Measurements from ENCODE around the gene ADAM19. TPM values are rescaled to one million over a fixed set of nuclear protein-coding genes. Genes with fewer than 3 reads are reported as not detected.

ADAM19 gene, protein sequence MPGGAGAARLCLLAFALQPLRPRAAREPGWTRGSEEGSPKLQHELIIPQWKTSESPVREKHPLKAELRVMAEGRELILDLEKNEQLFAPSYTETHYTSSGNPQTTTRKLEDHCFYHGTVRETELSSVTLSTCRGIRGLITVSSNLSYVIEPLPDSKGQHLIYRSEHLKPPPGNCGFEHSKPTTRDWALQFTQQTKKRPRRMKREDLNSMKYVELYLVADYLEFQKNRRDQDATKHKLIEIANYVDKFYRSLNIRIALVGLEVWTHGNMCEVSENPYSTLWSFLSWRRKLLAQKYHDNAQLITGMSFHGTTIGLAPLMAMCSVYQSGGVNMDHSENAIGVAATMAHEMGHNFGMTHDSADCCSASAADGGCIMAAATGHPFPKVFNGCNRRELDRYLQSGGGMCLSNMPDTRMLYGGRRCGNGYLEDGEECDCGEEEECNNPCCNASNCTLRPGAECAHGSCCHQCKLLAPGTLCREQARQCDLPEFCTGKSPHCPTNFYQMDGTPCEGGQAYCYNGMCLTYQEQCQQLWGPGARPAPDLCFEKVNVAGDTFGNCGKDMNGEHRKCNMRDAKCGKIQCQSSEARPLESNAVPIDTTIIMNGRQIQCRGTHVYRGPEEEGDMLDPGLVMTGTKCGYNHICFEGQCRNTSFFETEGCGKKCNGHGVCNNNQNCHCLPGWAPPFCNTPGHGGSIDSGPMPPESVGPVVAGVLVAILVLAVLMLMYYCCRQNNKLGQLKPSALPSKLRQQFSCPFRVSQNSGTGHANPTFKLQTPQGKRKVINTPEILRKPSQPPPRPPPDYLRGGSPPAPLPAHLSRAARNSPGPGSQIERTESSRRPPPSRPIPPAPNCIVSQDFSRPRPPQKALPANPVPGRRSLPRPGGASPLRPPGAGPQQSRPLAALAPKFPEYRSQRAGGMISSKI
- total RNA-seq (100 to 1,000 TPM in 1 of 5 experiments, 10 to 100 TPM in 1, 1 to 10 TPM in 1, under 1 TPM in 2; 0.81 to 410 (median 7.3) TPM), polyA plus RNA-seq (under 1 TPM; 0.10 to 0.11 TPM), total RNA-seq (1.1 reads per million)

DNA sequence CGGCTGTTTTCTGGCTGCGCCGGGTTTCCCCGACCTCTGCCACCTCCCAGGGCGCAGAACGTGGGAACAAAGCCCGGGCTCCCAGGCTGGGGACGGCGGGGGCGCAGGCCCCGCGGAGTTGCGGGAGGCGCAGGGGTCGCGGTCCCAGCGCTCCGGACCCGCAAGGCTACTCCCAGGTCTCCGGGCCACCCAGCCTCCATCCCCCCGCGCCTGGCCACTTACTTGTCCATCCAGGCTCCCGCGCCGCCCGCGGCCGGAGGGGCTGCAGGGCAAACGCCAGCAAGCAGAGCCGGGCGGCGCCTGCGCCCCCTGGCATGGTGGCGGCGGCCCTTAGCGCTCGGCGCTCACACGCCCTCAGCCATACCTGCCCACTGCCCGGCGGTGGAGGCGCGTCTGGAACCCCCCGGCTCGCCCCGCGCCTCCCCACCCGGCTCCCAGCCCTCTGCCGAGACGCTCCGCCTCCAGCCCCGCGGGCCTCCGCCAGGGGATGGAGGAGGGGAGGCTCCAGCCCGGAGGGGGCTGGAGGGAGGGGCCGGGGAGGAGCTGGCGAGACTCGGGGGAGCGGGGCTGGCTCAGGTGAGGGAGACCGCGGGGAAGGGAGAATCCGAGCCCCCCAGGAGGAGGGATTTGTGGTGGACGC, at the start of gene ADAM19:
TSS of gene ADAM19 (minus strand) at position 395 of the 640 bp plus-strand sequence. CDS start at position 316, 79 bp downstream.
- POLR2A ChIA-PET, result no interaction called here
- peak within 1 kb of the TSS; percentile 85 to 99 (median 94) for H3K4me3 Mint-ChIP-seq
- H3K36me3 ChIP-seq (ENCODE audit: control insufficient read depth in 2 of 3, insufficient read depth in 3 of 3, low read length in 3 of 3), result no peaks in the 10 kb centered on the region
- DNase-seq (peak in 4 of 9 donors; percentile 15 to 72 (median 24)), ATAC-seq (peak; percentile 68)
- intact Hi-C loops (cut with micrococcal nuclease), result loop anchor here in 1 of 2 donors (1.0 to 2.0 kb wide), 2 partner anchors 28 to 95 kb away; partner anchors contain the start of gene C5orf52
- H3K27me3 Mint-ChIP-seq, result peaks cover 0 to 14% (median 11%) of the 10 kb centered on the region in 5 donors
- H3K9me3 Mint-ChIP-seq, result no peaks in the 10 kb centered on the region
- H3K27ac ChIP-seq (ENCODE audit: low read depth, low read length), result no peak within 1 kb of the TSS
- no peaks in the 10 kb centered on the region for H3K27me3 ChIP-seq (ENCODE audit: control insufficient read depth in 2 of 2, insufficient read depth in 2 of 2, low read length in 2 of 2)
- CTCF ChIA-PET, result no interaction called here
- no peaks in the 10 kb centered on the region for H3K9me3 ChIP-seq (ENCODE audit: control insufficient read depth in 2 of 3, low read length in 3 of 3)
- peak within 1 kb of the TSS in 5 of 9 donors; percentile 2 to 92 (median 65) for H3K27ac Mint-ChIP-seq
- peaks cover 16 to 73% (median 24%) of the 10 kb centered on the region in 7 donors for H3K4me1 Mint-ChIP-seq
- H3K36me3 Mint-ChIP-seq, result peaks cover 0 to 53% (median 0%) of the 10 kb centered on the region in 5 donors
- H3K4me3 ChIP-seq (ENCODE audit: low read length), result peak within 1 kb of the TSS; percentile 45
- peaks cover 11% of the 10 kb centered on the region in 2 donors for H3K4me1 ChIP-seq (ENCODE audit: control insufficient read depth in 2 of 2, insufficient read depth in 2 of 2, low read length in 2 of 2)

DNA sequence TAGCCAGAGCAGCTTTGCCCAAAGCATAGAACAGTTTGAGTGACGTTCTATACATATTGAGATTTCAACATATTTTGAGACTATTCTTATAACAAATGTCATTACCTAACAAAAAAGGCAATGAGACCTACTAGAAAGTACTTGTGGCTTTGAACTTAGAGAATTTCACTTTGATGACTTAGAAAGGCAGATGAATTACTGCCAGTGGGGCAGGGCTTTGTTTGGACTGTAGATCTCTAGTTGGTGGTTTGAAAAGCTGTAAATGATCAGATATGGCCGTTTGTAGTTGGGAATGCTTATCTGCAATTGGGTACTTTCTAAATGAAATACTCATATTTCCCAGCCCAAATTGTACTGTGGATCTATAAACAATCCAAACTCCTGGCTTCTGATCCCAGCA, 48.6 kb upstream of the ADAM19 start:
- ChIA-PET POLR2A (no interaction called here), CTCF (no interaction called here)
- Histone ChIP-seq H3K27me3 (ENCODE audit: control insufficient read depth in 2 of 2, insufficient read depth in 2 of 2, low read length in 2 of 2) (no peaks in the 10 kb centered on the region), H3K27ac (ENCODE audit: low read depth, low read length) (no peak overlapping the region), H3K36me3 (ENCODE audit: control insufficient read depth in 2 of 3, insufficient read depth in 3 of 3, low read length in 3 of 3) (no peaks in the 10 kb centered on the region), H3K4me3 (ENCODE audit: low read length) (no peak overlapping the region), H3K4me1 (ENCODE audit: control insufficient read depth in 2 of 2, insufficient read depth in 2 of 2, low read length in 2 of 2) (no peaks in the 10 kb centered on the region), H3K9me3 (ENCODE audit: control insufficient read depth in 2 of 3, low read length in 3 of 3) (no peaks in the 10 kb centered on the region)
- peaks cover 0 to 16% (median 0%) of the 10 kb centered on the region in 11 donors for H3K9me3 Mint-ChIP-seq
- DNase-seq, result no peak
- no peak overlapping the region for H3K27ac Mint-ChIP-seq
- H3K4me1 Mint-ChIP-seq, result peaks cover 0 to 6% (median 0%) of the 10 kb centered on the region in 7 donors
- H3K4me3 Mint-ChIP-seq, result no peak overlapping the region
- peaks cover 0 to 4% (median 0%) of the 10 kb centered on the region in 5 donors for H3K27me3 Mint-ChIP-seq
- ATAC-seq, result no peak
- intact Hi-C loops (cut with micrococcal nuclease), result no loop called here
- peaks cover 0 to 25% (median 0%) of the 10 kb centered on the region in 5 donors for H3K36me3 Mint-ChIP-seq

DNA sequence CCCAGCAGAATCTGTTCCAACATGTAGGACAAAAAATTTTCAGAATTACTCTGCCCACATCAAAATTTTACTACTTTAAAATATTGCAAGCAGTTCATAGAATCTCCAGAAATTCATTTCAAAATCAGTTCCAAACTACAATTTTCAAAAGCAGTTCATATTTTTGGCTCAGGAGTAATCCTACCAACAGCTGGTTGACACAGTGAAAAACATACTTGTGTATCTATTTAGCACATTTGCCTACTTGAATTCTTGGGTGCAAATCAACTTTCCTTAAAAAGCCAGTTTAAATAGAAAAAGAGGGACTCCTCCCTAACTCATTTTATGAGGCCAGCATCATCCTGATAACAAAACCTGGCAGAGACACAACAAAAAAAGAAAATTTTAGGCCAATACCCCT, 45.2 kb upstream of the ADAM19 start:
- peaks cover 0 to 11% (median 0%) of the 10 kb centered on the region in 7 donors for H3K4me1 Mint-ChIP-seq
- H3K27ac ChIP-seq (ENCODE audit: low read depth, low read length), result no peak overlapping the region
- no peak overlapping the region for H3K4me3 ChIP-seq (ENCODE audit: low read length)
- H3K9me3 Mint-ChIP-seq, result peaks cover 0 to 16% (median 0%) of the 10 kb centered on the region in 11 donors
- no peak for ATAC-seq
- intact Hi-C loops (cut with micrococcal nuclease), result no loop called here
- no peaks in the 10 kb centered on the region for H3K36me3 ChIP-seq (ENCODE audit: control insufficient read depth in 2 of 3, insufficient read depth in 3 of 3, low read length in 3 of 3)
- peaks cover 0 to 5% (median 0%) of the 10 kb centered on the region in 5 donors for H3K27me3 Mint-ChIP-seq
- no peaks in the 10 kb centered on the region for H3K9me3 ChIP-seq (ENCODE audit: control insufficient read depth in 2 of 3, low read length in 3 of 3)
- no peak overlapping the region for H3K4me3 Mint-ChIP-seq
- ChIA-PET POLR2A (no interaction called here), CTCF (no interaction called here)
- no peaks in the 10 kb centered on the region for H3K27me3 ChIP-seq (ENCODE audit: control insufficient read depth in 2 of 2, insufficient read depth in 2 of 2, low read length in 2 of 2)
- H3K27ac Mint-ChIP-seq, result no peak overlapping the region
- no peak for DNase-seq
- peaks cover 0 to 36% (median 3%) of the 10 kb centered on the region in 5 donors for H3K36me3 Mint-ChIP-seq
- H3K4me1 ChIP-seq (ENCODE audit: control insufficient read depth in 2 of 2, insufficient read depth in 2 of 2, low read length in 2 of 2), result no peaks in the 10 kb centered on the region

DNA sequence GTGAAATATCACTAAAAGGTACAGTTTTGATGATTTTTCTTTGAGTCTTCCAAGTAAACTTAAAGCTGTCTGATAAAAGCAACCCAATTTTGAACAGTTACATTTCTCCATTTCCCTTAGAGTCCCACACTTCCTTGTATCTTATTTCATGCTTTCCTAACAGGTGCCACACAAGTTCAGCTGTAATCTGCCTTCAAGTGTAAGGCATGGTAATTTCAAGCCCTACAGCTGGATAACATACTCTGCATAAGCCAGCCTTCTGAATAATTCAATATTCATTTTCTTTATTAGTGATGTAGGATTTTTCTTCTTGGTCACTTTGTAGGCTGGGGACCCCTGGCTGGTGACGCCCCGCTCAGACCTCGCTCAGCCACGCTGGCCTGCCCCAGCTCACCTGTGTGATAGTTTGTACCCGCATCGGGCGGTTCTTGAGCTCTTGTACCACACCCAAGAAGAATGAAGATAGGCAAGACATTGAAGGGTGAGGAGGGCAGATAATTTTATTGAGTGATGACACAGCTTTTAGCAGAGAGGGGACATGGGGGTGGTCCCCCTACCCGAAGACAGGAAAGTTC, 42.7 kb upstream of the ADAM19 start:
- Mint-ChIP-seq H3K9me3 (peaks cover 0 to 16% (median 0%) of the 10 kb centered on the region in 11 donors), H3K4me3 (no peak overlapping the region), H3K36me3 (peaks cover 0 to 40% (median 3%) of the 10 kb centered on the region in 5 donors), H3K27me3 (peaks cover 0 to 5% (median 0%) of the 10 kb centered on the region in 5 donors), H3K27ac (no peak overlapping the region), H3K4me1 (peaks cover 7 to 17% (median 11%) of the 10 kb centered on the region in 7 donors)
- Histone ChIP-seq H3K36me3 (ENCODE audit: control insufficient read depth in 2 of 3, insufficient read depth in 3 of 3, low read length in 3 of 3) (no peaks in the 10 kb centered on the region), H3K27me3 (ENCODE audit: control insufficient read depth in 2 of 2, insufficient read depth in 2 of 2, low read length in 2 of 2) (no peaks in the 10 kb centered on the region), H3K9me3 (ENCODE audit: control insufficient read depth in 2 of 3, low read length in 3 of 3) (no peaks in the 10 kb centered on the region), H3K27ac (ENCODE audit: low read depth, low read length) (no peak overlapping the region), H3K4me3 (ENCODE audit: low read length) (no peak overlapping the region), H3K4me1 (ENCODE audit: control insufficient read depth in 2 of 2, insufficient read depth in 2 of 2, low read length in 2 of 2) (peaks cover 0 to 3% of the 10 kb centered on the region in 2 donors)
- no peak for ATAC-seq
- no peak for DNase-seq
- ChIA-PET CTCF (interaction anchor here (0.6 kb wide), 1 partner anchor 125 kb away, joined by 3 read pairs; no protein-coding TSS in a partner anchor), POLR2A (no interaction called here)
- intact Hi-C loops (cut with micrococcal nuclease), result no loop called here

DNA sequence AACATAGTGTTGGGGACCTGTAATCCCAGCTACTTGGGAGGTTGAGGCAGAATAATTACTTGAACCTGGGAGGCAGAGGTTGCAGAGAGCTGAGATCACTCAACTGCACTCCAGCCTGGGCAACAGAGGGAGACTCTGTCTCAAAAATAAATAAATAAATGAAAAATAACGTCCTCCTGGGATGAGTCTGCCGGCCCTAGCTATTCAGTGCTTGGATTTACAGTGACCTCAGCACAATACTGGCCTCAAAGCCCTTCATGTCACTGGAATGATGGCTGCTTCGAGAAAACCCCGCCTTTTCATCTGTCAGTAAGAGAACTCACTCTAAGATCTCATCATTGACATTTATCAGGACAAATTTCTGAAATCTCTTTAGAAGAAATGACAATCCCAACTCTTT, 41.2 kb upstream of the ADAM19 start:
- no peaks in the 10 kb centered on the region for H3K36me3 ChIP-seq (ENCODE audit: control insufficient read depth in 2 of 3, insufficient read depth in 3 of 3, low read length in 3 of 3)
- no peaks in the 10 kb centered on the region for H3K9me3 ChIP-seq (ENCODE audit: control insufficient read depth in 2 of 3, low read length in 3 of 3)
- POLR2A ChIA-PET, result no interaction called here
- CTCF ChIA-PET, result no interaction called here
- peaks cover 0 to 30% (median 0%) of the 10 kb centered on the region in 5 donors for H3K36me3 Mint-ChIP-seq
- ATAC-seq, result no peak
- H3K4me3 Mint-ChIP-seq, result no peak overlapping the region
- intact Hi-C loops (cut with micrococcal nuclease), result no loop called here
- peaks cover 9 to 30% (median 16%) of the 10 kb centered on the region in 7 donors for H3K4me1 Mint-ChIP-seq
- no peak overlapping the region for H3K27ac ChIP-seq (ENCODE audit: low read depth, low read length)
- H3K4me1 ChIP-seq (ENCODE audit: control insufficient read depth in 2 of 2, insufficient read depth in 2 of 2, low read length in 2 of 2), result peaks cover 0 to 7% of the 10 kb centered on the region in 2 donors
- no peaks in the 10 kb centered on the region for H3K27me3 ChIP-seq (ENCODE audit: control insufficient read depth in 2 of 2, insufficient read depth in 2 of 2, low read length in 2 of 2)
- no peak overlapping the region for H3K27ac Mint-ChIP-seq
- H3K4me3 ChIP-seq (ENCODE audit: low read length), result no peak overlapping the region
- peaks cover 0 to 5% (median 0%) of the 10 kb centered on the region in 11 donors for H3K9me3 Mint-ChIP-seq
- peaks cover 0 to 5% (median 0%) of the 10 kb centered on the region in 5 donors for H3K27me3 Mint-ChIP-seq
- no peak for DNase-seq
